Epidermal melanocyte (primary cell): ENCODE measurements around the gene LRMDA.

ENCODE experiments used
- DNase-seq: peaks from one replicate; pipeline ENCODE4 v3.0.0; 2011; ENCODE audit warnings: low spot score; ENCODE audit not compliant: insufficient read length

Gene LRMDA

DNA sequence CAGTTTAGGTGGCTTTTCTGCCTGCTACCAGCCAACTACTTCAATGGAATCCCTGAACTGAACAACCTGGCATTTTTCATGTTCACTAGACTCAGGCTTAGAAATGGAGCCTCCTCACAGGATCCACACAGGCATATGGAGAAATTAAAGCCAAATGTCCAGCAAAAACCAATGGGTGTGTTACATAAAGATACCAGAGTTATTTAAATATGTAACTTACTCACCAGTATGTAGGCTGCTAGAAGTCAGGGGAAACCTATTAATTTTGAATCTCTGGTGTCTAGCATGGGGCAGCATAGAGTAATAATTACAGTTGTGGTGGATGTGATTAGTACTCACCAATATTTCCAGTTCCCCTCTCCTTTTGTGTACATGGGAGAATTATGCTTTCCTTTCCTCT is 383.6 kb downstream of the LRMDA start:
- DNase-seq: no peak

DNA sequence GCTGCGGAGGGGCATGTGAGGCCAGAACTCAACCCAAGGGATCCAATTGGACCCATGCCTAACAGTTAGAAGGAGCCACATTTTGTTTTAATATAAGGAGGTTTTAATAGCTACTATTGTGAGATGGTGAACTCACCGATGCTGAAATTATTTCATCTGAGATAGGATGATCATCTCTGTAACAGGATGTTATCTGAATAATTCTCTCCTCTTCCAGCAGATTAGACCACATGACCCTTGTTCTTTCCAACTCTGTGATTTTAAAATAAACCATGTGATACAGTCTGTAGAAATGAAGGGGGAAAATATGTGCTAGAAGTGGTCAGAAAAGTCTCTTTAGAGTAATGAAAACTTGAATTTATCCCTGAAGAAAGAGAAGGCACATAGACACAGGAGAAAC is 385.8 kb downstream of the LRMDA start:
- no peak for DNase-seq

- DNase-seq: no peak
Observed at GRCh38 chr10:75818552-75818951, 387.1 kb downstream of the LRMDA start.

GRCh38 chr10:75825235-75825634 is 393.8 kb downstream of the LRMDA start:
- DNase-seq: no peak

GRCh38 chr10:75825661-75826060 is 394.2 kb downstream of the LRMDA start:
- DNase-seq: no peak

- no peak for DNase-seq
Observed at GRCh38 chr10:75826846-75827245, 395.4 kb downstream of the LRMDA start.

DNA sequence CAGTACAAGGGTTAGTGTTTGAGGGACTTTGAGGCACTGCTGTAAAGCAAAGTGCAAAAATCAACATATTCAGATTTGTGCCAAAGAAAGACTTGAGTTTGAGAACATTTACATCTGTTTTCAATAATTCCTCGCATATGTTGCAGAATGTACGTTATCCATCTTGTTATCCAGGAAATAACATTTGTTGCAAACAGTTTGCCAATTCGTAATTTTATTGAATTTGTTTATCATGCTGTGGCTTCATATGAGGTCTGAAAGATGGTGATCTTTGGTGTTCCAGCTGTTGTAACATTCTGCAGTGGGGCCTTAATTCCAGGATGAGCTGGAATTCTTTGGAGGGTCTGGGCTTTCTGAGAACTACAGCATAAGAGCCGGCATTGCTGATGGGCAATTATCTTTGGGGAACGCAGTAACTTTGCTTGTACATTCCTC is 396.2 kb downstream of the LRMDA start:
- no peak for DNase-seq

- no peak for DNase-seq
Observed at GRCh38 chr10:75828413-75828812, 397.0 kb downstream of the LRMDA start.

- no peak for DNase-seq
Observed at GRCh38 chr10:75836064-75836463, 404.6 kb downstream of the LRMDA start.

DNA sequence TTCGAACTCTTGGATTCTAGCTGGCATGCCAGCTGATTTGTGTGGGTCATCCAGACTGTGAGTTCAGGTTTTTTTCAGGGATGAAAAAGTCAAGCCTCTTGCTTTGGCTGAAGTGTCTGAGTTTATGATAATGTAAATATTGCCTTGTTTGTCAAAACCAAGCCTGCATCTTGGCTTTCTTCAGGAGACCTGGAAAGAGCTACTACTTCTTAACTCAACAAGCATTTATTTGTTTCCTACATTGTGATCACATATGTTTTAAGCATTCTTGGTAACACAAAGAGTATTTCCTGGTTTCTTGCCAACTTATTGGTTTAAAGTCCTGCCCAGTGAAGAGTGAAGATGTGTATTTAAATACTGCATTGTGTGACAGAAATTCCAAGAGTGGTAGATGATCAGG is 407.1 kb downstream of the LRMDA start:
- no peak for DNase-seq

DNA sequence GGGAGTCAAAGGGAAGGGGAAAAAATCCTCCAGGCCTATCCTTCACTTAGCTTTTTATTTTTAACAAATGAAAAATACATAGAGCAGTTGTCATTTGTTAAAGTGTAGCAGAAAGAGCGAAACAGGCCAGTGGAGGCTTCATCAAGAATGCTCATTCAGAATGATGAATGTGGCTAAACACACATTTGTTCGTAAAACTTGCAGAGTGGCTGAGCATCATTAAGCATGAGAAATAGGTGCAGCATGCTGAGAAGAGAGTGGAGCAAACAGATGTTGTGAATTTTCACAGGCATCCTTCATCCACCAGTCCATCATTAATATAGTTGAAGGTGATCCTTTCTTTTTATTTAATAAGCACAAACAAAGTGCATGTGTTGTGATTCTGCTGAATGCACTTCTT is 407.6 kb downstream of the LRMDA start:
- no peak for DNase-seq

- DNase-seq: no peak
Observed at GRCh38 chr10:75841266-75841665, 409.8 kb downstream of the LRMDA start.

- DNase-seq: no peak
Observed at GRCh38 chr10:75845176-75845947, 413.9 kb downstream of the LRMDA start.

GRCh38 chr10:75847477-75847876 is 416.1 kb downstream of the LRMDA start:
- DNase-seq: no peak

DNA sequence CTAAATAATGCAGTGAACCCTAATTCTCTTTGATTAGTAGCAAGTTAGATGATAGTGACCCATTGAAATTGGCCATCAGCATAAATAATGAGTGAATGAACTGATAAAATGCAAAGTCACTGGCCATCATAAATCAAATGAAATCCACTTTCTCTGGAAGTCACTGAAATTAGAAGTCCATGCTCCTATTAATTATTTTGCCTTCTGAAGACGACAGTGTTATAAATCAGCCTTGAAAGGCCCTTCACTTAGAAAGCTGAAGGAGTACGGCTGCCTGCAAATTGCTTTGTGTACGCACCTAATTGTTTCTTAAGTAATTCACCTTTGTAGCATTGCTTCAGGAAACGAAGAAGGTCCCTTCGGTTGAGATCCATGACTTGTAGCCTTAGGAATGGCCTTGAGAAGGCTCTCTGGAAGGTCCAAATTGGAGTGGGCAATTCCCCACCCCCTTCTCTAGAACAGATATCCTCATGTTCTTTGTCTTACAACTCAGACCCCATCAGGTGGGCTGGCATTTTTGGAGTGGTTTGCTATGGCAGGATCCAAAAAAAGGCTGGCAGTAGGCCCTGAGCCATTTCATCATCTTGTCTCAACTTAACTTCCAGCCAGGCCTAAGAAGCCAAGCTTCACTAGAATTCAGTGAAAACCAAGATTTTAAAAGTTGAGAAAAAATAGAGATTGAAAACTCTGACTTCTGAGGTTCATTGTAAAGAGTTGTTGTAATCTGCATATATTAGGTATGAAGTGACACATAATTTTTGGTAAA is 420.3 kb downstream of the LRMDA start:
- no peak for DNase-seq

DNA sequence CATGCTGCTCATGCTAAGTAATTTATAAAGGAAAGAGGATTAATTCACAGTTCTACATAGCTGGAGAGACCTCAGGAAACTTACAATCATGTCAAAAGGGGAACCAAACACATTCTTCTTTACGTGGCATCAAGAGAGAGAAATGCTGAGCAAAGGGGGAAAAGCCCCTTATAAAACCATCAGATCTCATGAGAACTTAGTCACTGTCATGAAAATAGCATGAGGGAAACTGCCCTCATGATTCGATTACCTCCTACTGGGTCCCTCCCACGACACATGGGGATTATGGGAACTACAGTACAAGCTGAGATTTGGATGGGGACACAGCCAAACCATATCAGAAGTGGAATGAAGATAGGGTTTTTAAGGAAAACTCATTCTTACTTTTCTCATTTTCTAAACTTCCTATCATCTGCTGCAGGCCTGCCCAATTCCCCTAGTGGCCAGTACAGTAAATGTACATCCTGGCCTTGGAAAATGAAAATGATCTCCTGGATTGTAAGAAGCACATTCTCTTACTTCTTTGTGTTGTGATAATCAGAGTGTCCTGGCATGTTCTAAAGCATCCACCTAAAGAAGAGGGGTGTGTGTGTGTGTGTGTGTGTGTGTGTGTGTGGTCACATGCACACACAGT is 421.5 kb downstream of the LRMDA start:
- no peak for DNase-seq

- no peak for DNase-seq
Observed at GRCh38 chr10:75857269-75857846, 425.9 kb downstream of the LRMDA start.

GRCh38 chr10:75857896-75858295 is 426.5 kb downstream of the LRMDA start:
- DNase-seq: no peak

- no peak for DNase-seq
Observed at GRCh38 chr10:75858339-75858738, 426.9 kb downstream of the LRMDA start.

GRCh38 chr10:75859141-75859540 is 427.7 kb downstream of the LRMDA start:
- no peak for DNase-seq

GRCh38 chr10:75860009-75860408 is 428.6 kb downstream of the LRMDA start:
- DNase-seq: no peak

- no peak for DNase-seq
Observed at GRCh38 chr10:75861582-75861981, 430.2 kb downstream of the LRMDA start.
